MCF 10A (cell line): ENCODE measurements around the gene SORBS1. TPM values are rescaled to one million over a fixed set of nuclear protein-coding genes. Genes with fewer than 3 reads are reported as not detected.

ENCODE experiments used
- BruUV-seq: library from RNA; stranded (reverse); fragments of 400-500 nt; replicated peaks from 2 replicates; lab custom pipeline; 2021; lab: Mats Ljungman, UMichigan
- CTCF ChIA-PET: fragments of 300-600 bp; sonication (Branson Sonifier 250); formaldehyde crosslinking; extraction: SDS; loops from one replicate; lab custom pipeline; 2021; ENCODE audit warnings: antibody characterized with exemption, inconsistent platforms; lab: Yijun Ruan, JAX
- POLR2A ChIA-PET: fragments of 300-600, 350-650 bp; sonication (Branson Sonifier 250); formaldehyde crosslinking; extraction: SDS; loops from one replicate; lab custom pipeline; 2020; ENCODE audit warnings: antibody characterized with exemption, inconsistent platforms; lab: Yijun Ruan, JAX
- DNase-seq: peaks from one replicate; pipeline ENCODE4 v3.0.0-alpha.2; 2018; ENCODE audit not compliant: unreplicated experiment
- H3K27ac Mint-ChIP-seq: one replicate; pipeline ENCODE4 v1.8.0; 2022; ENCODE audit warnings: mild to moderate bottlenecking, low read depth, mixed read lengths; ENCODE audit not compliant: unreplicated experiment
- H3K27me3 Mint-ChIP-seq: one replicate; pipeline ENCODE4 v1.8.0; 2022; ENCODE audit warnings: mixed read lengths; ENCODE audit not compliant: insufficient read depth, unreplicated experiment
- H3K36me3 Mint-ChIP-seq: one replicate; pipeline ENCODE4 v1.8.0; 2022; ENCODE audit warnings: mild to moderate bottlenecking, moderate library complexity, mixed read lengths; ENCODE audit not compliant: insufficient read depth, unreplicated experiment
- H3K4me1 Mint-ChIP-seq: one replicate; pipeline ENCODE4 v1.8.0; 2022; ENCODE audit warnings: mixed read lengths; ENCODE audit not compliant: insufficient read depth, unreplicated experiment
- H3K4me3 Mint-ChIP-seq: one replicate; pipeline ENCODE4 v1.8.0; 2022; ENCODE audit warnings: mild to moderate bottlenecking, moderate library complexity, mixed read lengths; ENCODE audit not compliant: unreplicated experiment
- H3K9me3 Mint-ChIP-seq: one replicate; pipeline ENCODE4 v1.8.0; 2022; ENCODE audit warnings: mixed read lengths; ENCODE audit not compliant: unreplicated experiment
- intact Hi-C: fragments of 100-400 bp; cut with micrococcal nuclease; formaldehyde crosslinking; loops from 2 replicates; pipeline ENCODE4 v1.14.1; 2022
- total RNA-seq: library from RNA; stranded (reverse); gene quantifications from 2 replicates; pipeline ENCODE4 v1.2.3, GENCODE V29; 2022
- TF ChIP-seq, protein P1 (sequence below): fragments of 200-600 bp; IDR thresholded peaks from one replicate; pipeline ENCODE4 v1.8.0; 2022; ENCODE audit warnings: antibody characterized with exemption, mild to moderate bottlenecking; ENCODE audit not compliant: unreplicated experiment

The SORBS1 gene
- total RNA-seq, 1 experiment from 2014 or later = 1.0 TPM

GRCh38 chr10:95562341-95562965 lies 1.3 kb upstream of the SORBS1 start:
- intact Hi-C loops = loop anchor here (5.0 kb wide), 1 partner anchor 90 kb away; no protein-coding TSS in a partner anchor
- BruUV-seq = no TSS peak
- DNase-seq = no peak
- H3K9me3 Mint-ChIP-seq = no peaks in the 10 kb centered on the region
- ChIA-PET POLR2A (interaction anchor here (1.4 kb wide), 1 partner anchor 133 kb away, joined by 4 read pairs; no protein-coding TSS in a partner anchor), CTCF (interaction anchor here (0.6 to 1.6 kb wide), 5 partner anchors 21 to 197 kb away, joined by 3 to 5 read pairs (median 4); no protein-coding TSS in a partner anchor)
- TF ChIP-seq, protein P1, sequence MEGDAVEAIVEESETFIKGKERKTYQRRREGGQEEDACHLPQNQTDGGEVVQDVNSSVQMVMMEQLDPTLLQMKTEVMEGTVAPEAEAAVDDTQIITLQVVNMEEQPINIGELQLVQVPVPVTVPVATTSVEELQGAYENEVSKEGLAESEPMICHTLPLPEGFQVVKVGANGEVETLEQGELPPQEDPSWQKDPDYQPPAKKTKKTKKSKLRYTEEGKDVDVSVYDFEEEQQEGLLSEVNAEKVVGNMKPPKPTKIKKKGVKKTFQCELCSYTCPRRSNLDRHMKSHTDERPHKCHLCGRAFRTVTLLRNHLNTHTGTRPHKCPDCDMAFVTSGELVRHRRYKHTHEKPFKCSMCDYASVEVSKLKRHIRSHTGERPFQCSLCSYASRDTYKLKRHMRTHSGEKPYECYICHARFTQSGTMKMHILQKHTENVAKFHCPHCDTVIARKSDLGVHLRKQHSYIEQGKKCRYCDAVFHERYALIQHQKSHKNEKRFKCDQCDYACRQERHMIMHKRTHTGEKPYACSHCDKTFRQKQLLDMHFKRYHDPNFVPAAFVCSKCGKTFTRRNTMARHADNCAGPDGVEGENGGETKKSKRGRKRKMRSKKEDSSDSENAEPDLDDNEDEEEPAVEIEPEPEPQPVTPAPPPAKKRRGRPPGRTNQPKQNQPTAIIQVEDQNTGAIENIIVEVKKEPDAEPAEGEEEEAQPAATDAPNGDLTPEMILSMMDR = no peak
- no peak overlapping the region for H3K27ac Mint-ChIP-seq
- H3K27me3 Mint-ChIP-seq = peaks cover 30% of the 10 kb centered on the region
- H3K36me3 Mint-ChIP-seq = no peaks in the 10 kb centered on the region
- H3K4me3 Mint-ChIP-seq = no peak overlapping the region
- H3K4me1 Mint-ChIP-seq = no peaks in the 10 kb centered on the region

DNA sequence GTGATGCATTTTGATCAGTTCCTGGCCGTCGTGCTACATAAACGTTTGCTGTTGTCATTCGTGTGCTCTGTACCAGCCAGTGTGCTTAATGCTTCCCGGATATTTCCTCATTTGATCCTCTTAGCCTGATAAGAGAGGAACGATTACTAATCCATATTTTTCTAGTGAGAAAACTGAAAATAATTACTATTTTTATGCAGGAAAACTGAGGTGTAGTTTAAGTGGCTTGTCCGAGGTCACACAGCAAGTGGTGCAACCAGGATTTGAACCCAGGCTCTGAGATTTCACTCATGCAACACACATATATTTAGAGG lies 650 bp upstream of the SORBS1 start:
- H3K4me1 Mint-ChIP-seq = no peaks in the 10 kb centered on the region
- intact Hi-C loops = loop anchor here (1.0 to 5.0 kb wide), 2 partner anchors 48 to 90 kb away; no protein-coding TSS in a partner anchor

DNA sequence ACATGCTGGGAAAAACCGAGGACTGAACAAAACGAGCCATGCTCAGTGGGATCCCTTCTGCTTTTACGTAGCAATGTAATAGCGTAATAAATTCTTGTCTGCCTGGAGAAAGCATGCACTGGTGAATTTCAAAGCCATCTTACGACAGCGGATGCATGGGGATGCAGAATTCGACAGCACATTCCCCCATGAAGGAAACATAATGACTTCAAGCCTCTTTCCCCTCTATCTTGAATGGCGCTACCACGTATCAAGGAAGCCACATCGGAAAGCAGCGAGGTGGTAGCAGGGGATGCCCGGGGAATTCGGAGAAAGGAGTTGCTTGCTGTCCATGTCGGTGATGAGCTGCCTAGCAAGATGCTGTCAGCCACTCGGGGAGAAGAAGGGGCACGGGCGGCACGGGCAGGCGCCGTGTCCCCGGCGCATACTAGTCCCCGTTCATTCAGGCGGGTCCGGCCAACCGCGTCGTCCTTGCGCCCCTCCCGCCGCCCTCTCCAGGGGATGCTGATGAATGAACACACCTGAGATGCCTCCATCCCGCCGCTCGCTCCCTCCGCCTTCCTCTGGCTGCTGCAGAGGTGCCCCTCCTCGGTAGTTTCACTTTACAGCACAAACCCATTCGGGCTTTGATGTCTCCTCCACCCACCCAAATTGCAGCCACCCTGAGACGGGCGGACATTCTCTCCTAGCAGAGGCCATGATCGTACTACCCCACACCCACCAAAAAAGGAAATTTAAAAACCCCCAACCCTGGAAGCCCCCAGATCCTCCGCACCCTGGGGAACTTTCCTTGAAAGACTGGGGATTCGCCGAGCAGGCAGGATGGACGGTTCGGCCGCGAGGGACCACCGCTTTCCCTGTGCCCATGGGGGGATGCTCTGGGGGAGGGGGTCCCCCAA lies 644 bp downstream of the SORBS1 start:
- intact Hi-C loops = loop anchor here (1.0 to 5.0 kb wide), 2 partner anchors 46 to 88 kb away; no protein-coding TSS in a partner anchor
- Mint-ChIP-seq H3K4me3 (peak overlapping the region; percentile 88), H3K4me1 (no peaks in the 10 kb centered on the region), H3K9me3 (no peaks in the 10 kb centered on the region), H3K36me3 (no peaks in the 10 kb centered on the region), H3K27me3 (peaks cover 35% of the 10 kb centered on the region), H3K27ac (no peak overlapping the region)
- DNase-seq = peak; percentile 28
- POLR2A ChIA-PET = interaction anchor here (1.0 kb wide), 1 partner anchor 32 kb away, joined by 3 read pairs; no protein-coding TSS in a partner anchor
- CTCF ChIA-PET = interaction anchor here (0.5 to 1.0 kb wide), 7 partner anchors 11 to 152 kb away, joined by 3 to 4 read pairs (median 3); no protein-coding TSS in a partner anchor
- BruUV-seq = TSS peak; percentile 48
- TF ChIP-seq, protein P1 = no peak

More for the DNA sequence above, 650 bp upstream of the SORBS1 start:
- Mint-ChIP-seq H3K9me3 (no peaks in the 10 kb centered on the region), H3K27me3 (peaks cover 35% of the 10 kb centered on the region), H3K36me3 (no peaks in the 10 kb centered on the region), H3K4me3 (peak overlapping the region; percentile 88), H3K27ac (no peak overlapping the region)
- no TSS peak for BruUV-seq
- CTCF ChIA-PET = interaction anchor here (0.6 to 1.6 kb wide), 4 partner anchors 22 to 196 kb away, joined by 3 to 4 read pairs (median 4); no protein-coding TSS in a partner anchor
- POLR2A ChIA-PET = interaction anchor here (0.7 to 1.4 kb wide), 2 partner anchors 19 to 132 kb away, joined by 4 read pairs; no protein-coding TSS in a partner anchor
- TF ChIP-seq, protein P1 = no peak
- no peak for DNase-seq
